ENCODE data around the gene SPOCD1.

- TF ChIP-seq CTCF (IDR thresholded peaks at IDR 0.05) (no peak), POLR2A (IDR thresholded peaks at IDR 0.05) (no peak)
Measured at GRCh38 chr1:31804098-31804497, 11.7 kb downstream of the SPOCD1 start.

Measured in adrenal gland (tissue), 5 donors.